ENCODE data around the gene C2CD4D.
"Not testable (repeated sequence)": the region's sequence is repeated elsewhere in the genome, so short reads cannot be mapped to it uniquely, and the experiment has no call there.

The C2CD4D gene

DNA sequence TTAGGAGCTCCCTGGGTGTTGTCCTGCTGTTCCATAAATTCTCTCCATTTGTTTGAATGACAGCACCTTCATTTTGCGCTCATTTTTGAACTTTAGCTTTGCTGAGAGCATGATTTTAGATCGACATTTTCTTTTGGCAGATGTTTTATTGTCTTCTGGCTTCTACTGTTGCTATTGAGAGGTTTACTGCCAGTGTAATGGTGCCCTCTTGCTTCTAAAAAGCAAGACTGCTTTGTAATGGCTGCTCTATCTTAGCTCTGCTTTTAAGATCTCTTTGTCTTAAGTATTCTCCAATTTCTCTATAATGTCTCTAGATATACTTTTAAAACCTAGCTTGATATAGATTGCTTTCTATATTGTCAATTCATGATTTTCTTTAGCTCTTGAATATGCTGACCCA lies 41.9 kb upstream of the C2CD4D start:
- TF ChIP-seq, protein P1, sequence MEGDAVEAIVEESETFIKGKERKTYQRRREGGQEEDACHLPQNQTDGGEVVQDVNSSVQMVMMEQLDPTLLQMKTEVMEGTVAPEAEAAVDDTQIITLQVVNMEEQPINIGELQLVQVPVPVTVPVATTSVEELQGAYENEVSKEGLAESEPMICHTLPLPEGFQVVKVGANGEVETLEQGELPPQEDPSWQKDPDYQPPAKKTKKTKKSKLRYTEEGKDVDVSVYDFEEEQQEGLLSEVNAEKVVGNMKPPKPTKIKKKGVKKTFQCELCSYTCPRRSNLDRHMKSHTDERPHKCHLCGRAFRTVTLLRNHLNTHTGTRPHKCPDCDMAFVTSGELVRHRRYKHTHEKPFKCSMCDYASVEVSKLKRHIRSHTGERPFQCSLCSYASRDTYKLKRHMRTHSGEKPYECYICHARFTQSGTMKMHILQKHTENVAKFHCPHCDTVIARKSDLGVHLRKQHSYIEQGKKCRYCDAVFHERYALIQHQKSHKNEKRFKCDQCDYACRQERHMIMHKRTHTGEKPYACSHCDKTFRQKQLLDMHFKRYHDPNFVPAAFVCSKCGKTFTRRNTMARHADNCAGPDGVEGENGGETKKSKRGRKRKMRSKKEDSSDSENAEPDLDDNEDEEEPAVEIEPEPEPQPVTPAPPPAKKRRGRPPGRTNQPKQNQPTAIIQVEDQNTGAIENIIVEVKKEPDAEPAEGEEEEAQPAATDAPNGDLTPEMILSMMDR (conservative IDR thresholded peaks at IDR 0.05): 0 out of 2 replicates have a peak, but pooled peaks have one; percentile 7
- no peak for TF ChIP-seq ZFX (IDR thresholded peaks at IDR 0.05)
- H3K27ac ChIP-seq: no peak overlapping the region

- TF ChIP-seq ZFX (IDR thresholded peaks at IDR 0.05): no peak
- TF ChIP-seq, protein P1 (conservative IDR thresholded peaks at IDR 0.05): no peak
- no peak overlapping the region for H3K27ac ChIP-seq
Measured at GRCh38 chr1:151875419-151876097, 35.9 kb upstream of the C2CD4D start.

- not testable (repeated sequence) for H3K27ac ChIP-seq
Measured at GRCh38 chr1:151872776-151873175, 33.2 kb upstream of the C2CD4D start.

DNA sequence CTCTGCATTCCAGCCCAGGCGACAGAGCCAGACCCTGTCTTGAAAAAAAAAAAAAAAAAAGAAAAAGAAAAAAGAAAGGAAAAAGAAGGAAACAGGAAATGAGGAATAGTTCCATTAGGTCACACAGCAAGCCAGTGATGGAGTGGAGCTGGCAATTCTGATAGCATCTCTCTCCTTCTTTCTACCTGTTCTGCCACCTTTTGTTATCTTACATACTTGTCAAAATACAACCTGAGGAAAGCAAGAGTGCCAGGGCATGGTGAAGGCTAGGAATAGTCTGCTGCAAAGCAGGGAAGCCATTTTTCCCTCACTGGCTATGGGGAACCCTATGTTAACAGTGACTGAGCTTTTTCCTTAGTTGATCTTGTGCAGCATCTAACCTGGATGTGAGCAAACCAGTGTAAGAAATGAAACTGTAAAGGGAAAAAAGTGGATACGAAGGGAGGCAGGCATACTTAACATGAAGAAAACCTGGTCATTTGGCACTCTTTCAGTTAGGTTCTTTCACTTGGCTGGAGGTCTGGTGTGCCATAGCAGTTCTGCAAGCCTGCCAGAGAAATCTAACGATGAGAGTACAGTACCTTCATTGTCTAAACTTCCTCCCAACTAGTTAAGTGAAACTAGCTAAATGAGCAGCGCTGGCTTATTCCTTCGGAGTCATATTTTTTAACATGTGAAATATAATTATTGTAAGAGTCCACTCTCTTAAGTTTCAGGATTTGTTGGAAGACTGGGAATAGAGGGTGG lies 31.8 kb upstream of the C2CD4D start:
- no peak overlapping the region for H3K27ac ChIP-seq
- TF ChIP-seq, protein P1 (conservative IDR thresholded peaks at IDR 0.05): no peak
- TF ChIP-seq ZFX (IDR thresholded peaks at IDR 0.05): no peak

DNA sequence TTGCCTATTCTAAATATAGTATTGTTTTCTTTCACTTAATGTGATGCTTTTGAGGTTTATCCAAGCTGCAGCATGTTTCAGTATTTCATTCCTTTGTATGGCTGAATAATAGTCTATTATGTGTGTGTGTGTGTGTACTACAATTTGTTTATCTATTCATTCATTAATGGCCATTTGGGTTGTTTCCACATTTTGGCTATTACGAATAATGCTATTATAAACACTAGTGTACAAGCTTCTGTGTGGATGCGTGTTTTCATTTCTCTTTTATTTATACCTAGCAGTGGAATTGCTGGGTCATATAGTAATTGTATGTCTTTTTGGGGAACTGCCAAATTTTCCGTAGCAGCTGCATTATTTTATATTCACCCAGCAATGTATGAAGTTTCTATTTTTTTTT lies 28.9 kb upstream of the C2CD4D start:
- no peak overlapping the region for H3K27ac ChIP-seq
- TF ChIP-seq ZFX (IDR thresholded peaks at IDR 0.05): no peak
- TF ChIP-seq, protein P1 (conservative IDR thresholded peaks at IDR 0.05): no peak

GRCh38 chr1:151867765-151868411 lies 28.3 kb upstream of the C2CD4D start:
- TF ChIP-seq, protein P1 (conservative IDR thresholded peaks at IDR 0.05): no peak
- no peak for TF ChIP-seq ZFX (IDR thresholded peaks at IDR 0.05)
- H3K27ac ChIP-seq: no peak overlapping the region

- H3K27ac ChIP-seq: no peak overlapping the region
- TF ChIP-seq, protein P1 (conservative IDR thresholded peaks at IDR 0.05): no peak
- no peak for TF ChIP-seq ZFX (IDR thresholded peaks at IDR 0.05)
Measured at GRCh38 chr1:151867321-151867720, 27.7 kb upstream of the C2CD4D start.
